Muscle of leg (tissue), 11 donors: ENCODE measurements around the gene MRPL36. TPM values are rescaled to one million over a fixed set of nuclear protein-coding genes. Genes with fewer than 3 reads are reported as not detected.

Experiments used
- DNase-seq: peaks from one replicate; pipeline ENCODE4 v3.0.0; 2013
- H3K27ac ChIP-seq: one replicate; pipeline ENCODE4 v1.5.1; 2013; ENCODE audit warnings: mild to moderate bottlenecking, low read length, control low read depth
- H3K27me3 ChIP-seq: one replicate; pipeline ENCODE4 v1.6.1; 2013; ENCODE audit warnings: low read length; ENCODE audit not compliant: control insufficient read depth, insufficient read depth
- H3K36me3 ChIP-seq: one replicate; pipeline ENCODE4 v1.6.1; 2013; ENCODE audit warnings: low read length; ENCODE audit not compliant: control insufficient read depth, insufficient read depth
- H3K4me1 ChIP-seq: one replicate; pipeline ENCODE4 v1.6.1; 2013; ENCODE audit warnings: low read length; ENCODE audit not compliant: control insufficient read depth, insufficient read depth
- H3K4me3 ChIP-seq: one replicate; pipeline ENCODE4 v1.5.1; 2013; ENCODE audit warnings: low read length, control low read depth
- H3K9me3 ChIP-seq: replicated peaks from 2 replicates; pipeline ENCODE4 v1.6.1; 2013; ENCODE audit warnings: low read depth, low read length; ENCODE audit not compliant: control insufficient read depth
- WGBS: methylation state at CpG from one replicate; pipeline ENCODE4 v1.1.5; 2013; ENCODE audit warnings: missing lambda C conversion rate; ENCODE audit not compliant: insufficient coverage; 5-methylcytosine and 5-hydroxymethylcytosine counted together
- polyA plus RNA-seq, 8 donors: library from polyadenylated mRNA; unstranded; fragments of 120-200 nt; gene quantifications; one replicate each; pipeline versions ENCODE4 v1.2.1 to v1.2.3, GENCODE V29; 2013; ENCODE audit warnings: inconsistent platforms in 1 of 8, low replicate concordance in 1 of 8; ENCODE audit not compliant: insufficient read length in 8 of 8, insufficient read depth in 1 of 8
- total RNA-seq: library from RNA; stranded (reverse); fragments of 120-200 nt; gene quantifications from one replicate; pipeline ENCODE4 v1.2.4, GENCODE V29; 2013

MRPL36 gene
- total and polyA plus RNA-seq, 9 donors = 24.2 to 48.1 (median 34.3) TPM

- H3K27ac ChIP-seq = no peak overlapping the region
- H3K36me3 ChIP-seq = no peaks in the 10 kb centered on the region
- H3K4me1 ChIP-seq = peaks cover 8% of the 10 kb centered on the region
- no peaks in the 10 kb centered on the region for H3K9me3 ChIP-seq
- 79% methylated on average over 11 of the region's 11 CpGs for WGBS
- H3K27me3 ChIP-seq = peaks cover 10% of the 10 kb centered on the region
- no peak for DNase-seq
- no peak overlapping the region for H3K4me3 ChIP-seq
Observed at GRCh38 chr5:1764606-1764960, 35.1 kb downstream of the MRPL36 start.

GRCh38 chr5:1763960-1764605 lies 35.6 kb downstream of the MRPL36 start:
- Histone ChIP-seq H3K4me1 (peaks cover 8% of the 10 kb centered on the region), H3K36me3 (no peaks in the 10 kb centered on the region), H3K27ac (no peak overlapping the region), H3K27me3 (peaks cover 10% of the 10 kb centered on the region), H3K9me3 (no peaks in the 10 kb centered on the region), H3K4me3 (no peak overlapping the region)
- 73% methylated on average over 28 of the region's 32 CpGs for WGBS
- DNase-seq = no peak

- Histone ChIP-seq H3K27me3 (peaks cover 10% of the 10 kb centered on the region), H3K4me1 (peaks cover 8% of the 10 kb centered on the region), H3K9me3 (no peaks in the 10 kb centered on the region), H3K36me3 (no peaks in the 10 kb centered on the region), H3K27ac (no peak overlapping the region), H3K4me3 (no peak overlapping the region)
- 25% methylated on average over 9 of the region's 15 CpGs for WGBS
- DNase-seq = peak; percentile 61
Observed at GRCh38 chr5:1763548-1763911, 36.1 kb downstream of the MRPL36 start.

DNA sequence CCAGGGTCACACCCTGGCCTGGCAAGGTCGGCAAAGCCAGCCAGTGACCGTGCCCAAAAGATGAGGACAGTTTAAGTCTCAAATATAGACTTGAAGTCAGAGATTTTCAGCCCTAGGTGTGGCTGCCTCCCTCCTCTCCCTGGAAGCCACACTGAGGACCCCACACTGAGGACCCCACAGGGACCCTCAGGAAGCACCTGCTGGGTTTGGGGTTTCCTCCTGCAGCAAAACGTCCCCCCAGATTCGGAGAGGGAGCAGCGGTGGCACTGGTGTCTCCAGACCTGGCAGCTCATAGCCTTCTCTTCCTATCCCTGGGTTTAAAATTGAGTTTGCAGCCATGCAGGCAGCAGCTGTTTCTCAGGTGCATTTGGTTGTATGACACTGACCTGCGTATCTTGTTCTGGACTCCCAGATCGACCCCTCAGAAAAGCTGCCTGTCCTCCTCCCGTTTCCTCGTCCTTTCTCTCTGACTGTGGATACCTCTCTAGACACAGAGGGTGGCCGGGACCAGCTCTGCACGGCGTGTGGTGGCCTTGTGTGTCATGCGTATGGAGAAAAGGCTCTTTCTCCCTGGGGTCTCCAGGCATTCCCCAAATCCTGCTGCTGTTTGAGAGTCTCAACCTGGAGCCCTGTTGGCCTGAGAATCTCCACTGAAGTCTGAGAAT lies 36.6 kb downstream of the MRPL36 start:
- no peak for DNase-seq
- Histone ChIP-seq H3K27me3 (peaks cover 10% of the 10 kb centered on the region), H3K9me3 (no peaks in the 10 kb centered on the region), H3K27ac (no peak overlapping the region), H3K36me3 (no peaks in the 10 kb centered on the region), H3K4me1 (peaks cover 8% of the 10 kb centered on the region), H3K4me3 (no peak overlapping the region)
- WGBS = 71% methylated on average over 11 of the region's 13 CpGs

- H3K4me3 ChIP-seq = no peak overlapping the region
- no peak overlapping the region for H3K27ac ChIP-seq
- no peaks in the 10 kb centered on the region for H3K36me3 ChIP-seq
- H3K27me3 ChIP-seq = peaks cover 10% of the 10 kb centered on the region
- H3K4me1 ChIP-seq = peaks cover 8% of the 10 kb centered on the region
- no peak for DNase-seq
- WGBS = 78% methylated on average over 22 of the region's 25 CpGs
- H3K9me3 ChIP-seq = no peaks in the 10 kb centered on the region
Observed at GRCh38 chr5:1762121-1762882, 37.3 kb downstream of the MRPL36 start.

- Histone ChIP-seq H3K4me3 (no peak overlapping the region), H3K27me3 (peaks cover 10% of the 10 kb centered on the region)
Observed at GRCh38 chr5:1761453-1761755, 38.2 kb downstream of the MRPL36 start.

DNA sequence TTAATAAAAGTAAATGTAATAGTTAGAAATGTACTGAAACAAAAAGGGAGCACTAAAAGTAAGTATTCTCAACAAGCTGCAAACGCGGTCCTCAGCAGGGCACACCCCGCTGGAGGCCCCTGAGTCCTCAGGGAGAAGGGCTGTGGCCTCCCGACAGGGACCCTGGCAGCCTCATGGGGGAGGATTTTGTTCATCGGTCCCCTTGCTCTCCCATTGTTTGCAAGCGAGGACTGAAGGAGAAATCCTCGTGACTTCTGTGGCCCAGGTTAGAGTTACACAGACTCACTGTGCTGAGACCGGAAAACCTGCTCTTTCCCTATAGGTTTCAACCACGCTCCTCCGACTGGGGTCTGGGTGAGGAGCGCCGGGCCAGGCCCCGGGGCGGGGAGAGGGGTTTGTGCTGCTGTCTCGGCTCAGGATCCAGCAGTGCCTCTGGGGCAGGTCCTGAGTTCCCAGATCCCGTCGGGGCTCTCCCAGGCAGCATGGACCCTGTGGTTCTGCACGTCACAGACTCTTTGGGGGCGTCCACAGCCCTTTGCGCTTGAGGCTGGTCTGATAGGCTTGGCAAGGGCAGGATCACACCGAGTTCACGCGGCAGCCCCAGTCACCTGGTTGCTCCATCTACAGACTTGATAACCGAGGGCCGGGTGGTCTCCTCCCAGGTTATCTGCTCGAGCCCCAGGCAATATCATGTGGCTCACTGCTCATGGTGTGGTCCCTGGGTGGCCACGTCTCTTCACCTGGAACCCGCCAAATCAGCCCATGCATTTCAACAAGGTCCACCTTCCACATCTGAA lies 38.8 kb downstream of the MRPL36 start:
- no peak for DNase-seq
- no peaks in the 10 kb centered on the region for H3K36me3 ChIP-seq
- peaks cover 10% of the 10 kb centered on the region for H3K27me3 ChIP-seq
- H3K4me1 ChIP-seq = peaks cover 8% of the 10 kb centered on the region
- H3K4me3 ChIP-seq = no peak overlapping the region
- no peaks in the 10 kb centered on the region for H3K9me3 ChIP-seq
- WGBS = 65% methylated on average over 25 of the region's 28 CpGs
- no peak overlapping the region for H3K27ac ChIP-seq

More at GRCh38 chr5:1761453-1761755, 38.2 kb downstream of the MRPL36 start:
- no peaks in the 10 kb centered on the region for H3K36me3 ChIP-seq
- 62% methylated on average over 10 of the region's 11 CpGs for WGBS
- DNase-seq = no peak
- H3K9me3 ChIP-seq = no peaks in the 10 kb centered on the region
- peaks cover 8% of the 10 kb centered on the region for H3K4me1 ChIP-seq
- no peak overlapping the region for H3K27ac ChIP-seq

DNA sequence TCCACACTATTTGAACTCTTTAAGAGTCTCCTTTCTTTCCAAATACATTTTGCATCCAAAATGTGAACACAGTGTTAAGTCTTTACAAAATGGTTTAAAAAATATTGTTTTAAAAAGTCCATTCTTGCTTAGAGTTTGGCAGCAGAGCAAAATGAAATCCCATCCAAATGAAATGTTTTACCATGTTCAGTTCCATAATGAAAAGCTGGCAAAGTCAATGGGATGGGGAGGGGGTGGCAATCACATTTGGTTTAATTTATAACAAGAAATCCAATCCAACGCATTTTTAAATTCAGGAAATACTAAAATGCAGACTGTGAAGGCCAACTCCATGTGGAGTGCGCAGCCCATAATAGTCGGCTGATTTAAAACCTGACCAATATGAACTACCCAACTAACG lies 39.4 kb downstream of the MRPL36 start:
- WGBS = no CpG with 5 or more reads among the region's 4 CpGs
- no peaks in the 10 kb centered on the region for H3K36me3 ChIP-seq
- DNase-seq = no peak
- no peaks in the 10 kb centered on the region for H3K9me3 ChIP-seq
- H3K27me3 ChIP-seq = peaks cover 12% of the 10 kb centered on the region
- H3K27ac ChIP-seq = no peak overlapping the region
- peaks cover 6% of the 10 kb centered on the region for H3K4me1 ChIP-seq
- no peak overlapping the region for H3K4me3 ChIP-seq

DNA sequence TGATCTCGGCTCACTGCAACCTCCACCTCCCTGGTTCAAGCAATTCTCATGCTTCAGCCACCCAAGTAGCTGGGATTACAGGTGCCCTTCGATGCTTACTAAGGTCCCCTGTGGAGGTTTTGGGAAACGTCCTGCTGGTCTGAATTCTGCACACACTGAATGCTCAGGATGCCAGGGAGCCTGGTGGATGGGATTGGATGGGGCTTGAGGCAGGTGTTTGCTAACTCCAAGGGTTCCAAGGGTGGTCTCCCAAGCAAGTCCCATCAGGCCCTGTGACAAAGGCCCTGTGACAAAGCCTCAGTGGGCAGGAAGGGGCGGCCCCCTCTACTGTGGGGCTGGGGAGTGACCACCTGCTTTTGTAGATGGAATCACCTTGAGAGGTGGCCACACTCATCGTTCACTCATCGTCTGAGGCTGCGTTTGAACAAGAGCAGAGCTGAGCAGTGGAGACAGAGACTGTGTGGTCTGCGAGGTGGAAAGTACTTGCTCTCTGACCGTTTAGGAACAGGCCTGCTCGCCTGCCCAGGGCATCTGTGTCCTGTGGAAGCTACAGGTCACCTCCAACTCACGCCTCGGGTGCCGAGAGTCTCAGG lies 40.2 kb downstream of the MRPL36 start:
- DNase-seq = no peak
- Histone ChIP-seq H3K27me3 (peaks cover 12% of the 10 kb centered on the region), H3K4me1 (no peaks in the 10 kb centered on the region), H3K9me3 (no peaks in the 10 kb centered on the region), H3K36me3 (no peaks in the 10 kb centered on the region), H3K4me3 (no peak overlapping the region), H3K27ac (no peak overlapping the region)
- WGBS = 75% methylated on average over 5 of the region's 13 CpGs
